K562 treated with DMSO at 1 percent for 24 hours (cell line): Measurements from ENCODE around the gene NEDD9. TPM values are rescaled to one million over a fixed set of nuclear protein-coding genes. Genes with fewer than 3 reads are reported as not detected.

ENCODE experiments used
- total RNA-seq: library from RNA; unstranded; fragments of 300-600 nt; gene quantifications from 2 replicates; pipeline ENCODE4 v1.2.3, GENCODE V29; 2022; ENCODE audit warnings: low read depth; ENCODE audit not compliant: insufficient read depth

The NEDD9 gene, protein sequence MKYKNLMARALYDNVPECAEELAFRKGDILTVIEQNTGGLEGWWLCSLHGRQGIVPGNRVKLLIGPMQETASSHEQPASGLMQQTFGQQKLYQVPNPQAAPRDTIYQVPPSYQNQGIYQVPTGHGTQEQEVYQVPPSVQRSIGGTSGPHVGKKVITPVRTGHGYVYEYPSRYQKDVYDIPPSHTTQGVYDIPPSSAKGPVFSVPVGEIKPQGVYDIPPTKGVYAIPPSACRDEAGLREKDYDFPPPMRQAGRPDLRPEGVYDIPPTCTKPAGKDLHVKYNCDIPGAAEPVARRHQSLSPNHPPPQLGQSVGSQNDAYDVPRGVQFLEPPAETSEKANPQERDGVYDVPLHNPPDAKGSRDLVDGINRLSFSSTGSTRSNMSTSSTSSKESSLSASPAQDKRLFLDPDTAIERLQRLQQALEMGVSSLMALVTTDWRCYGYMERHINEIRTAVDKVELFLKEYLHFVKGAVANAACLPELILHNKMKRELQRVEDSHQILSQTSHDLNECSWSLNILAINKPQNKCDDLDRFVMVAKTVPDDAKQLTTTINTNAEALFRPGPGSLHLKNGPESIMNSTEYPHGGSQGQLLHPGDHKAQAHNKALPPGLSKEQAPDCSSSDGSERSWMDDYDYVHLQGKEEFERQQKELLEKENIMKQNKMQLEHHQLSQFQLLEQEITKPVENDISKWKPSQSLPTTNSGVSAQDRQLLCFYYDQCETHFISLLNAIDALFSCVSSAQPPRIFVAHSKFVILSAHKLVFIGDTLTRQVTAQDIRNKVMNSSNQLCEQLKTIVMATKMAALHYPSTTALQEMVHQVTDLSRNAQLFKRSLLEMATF
- total RNA-seq: 1.3 and 1.7 TPM in 2 replicates

DNA sequence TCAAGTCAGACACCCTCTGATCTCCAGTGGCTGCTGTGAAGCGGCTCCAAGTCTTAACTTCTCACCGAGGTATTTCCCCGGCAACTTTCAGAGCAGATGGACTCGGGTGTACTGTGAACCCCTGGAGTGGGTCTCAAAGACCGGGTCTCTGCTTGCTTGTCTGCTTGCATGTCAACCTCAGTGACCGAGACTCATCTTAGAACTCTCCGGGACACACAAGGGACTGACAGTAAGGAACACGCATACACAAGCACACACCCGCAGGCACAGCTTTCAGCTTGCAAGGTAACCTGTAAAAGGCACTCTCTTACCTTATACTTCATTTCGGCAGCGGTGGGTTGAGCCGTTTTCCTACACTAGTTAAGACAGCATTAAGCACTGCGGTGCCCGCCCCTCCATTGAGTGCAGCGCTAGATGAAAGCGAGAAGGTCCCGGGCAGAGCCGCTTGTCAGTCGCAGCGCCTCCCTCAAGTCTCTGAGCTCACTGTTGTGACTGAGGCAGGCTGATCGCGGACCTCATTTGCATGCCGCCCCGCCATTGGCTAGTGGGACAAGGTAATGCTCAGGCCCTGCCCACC, at the start of gene NEDD9:
Gene NEDD9, minus strand, starts transcription at position 476 of the 577 bp plus-strand sequence. Its CDS starts 153 bp downstream, at position 323.

Other genes starting within 250 kb of the NEDD9 start
- 0.28 TPM in 1 of 2 replicates, not detected in the other for gene ELOVL2, start 188.4 kb downstream of the NEDD9 start, total RNA-seq
- 8.3 and 10.2 TPM in 2 replicates for gene SMIM13, start 138.8 kb downstream of the NEDD9 start, total RNA-seq
- gene ERVFRD-1, start 120.9 kb downstream of the NEDD9 start, total RNA-seq: 0.37 and 0.50 TPM in 2 replicates